ENCODE data around the gene C7orf33. TPM values are rescaled to one million over a fixed set of nuclear protein-coding genes. Genes with fewer than 3 reads are reported as not detected.

Gene C7orf33
- total RNA-seq, 4 donors from 2014 or later: not detected

GRCh38 chr7:148598351-148598750, 7.8 kb downstream of the C7orf33 start:
- TF ChIP-seq CTCF (IDR thresholded peaks at IDR 0.05): no peak
- no peak for TF ChIP-seq POLR2A (IDR thresholded peaks at IDR 0.05)
- intact Hi-C loops (cut with DNase I; ENCODE audit: low total_unique reads): no loop called here
- H3K4me3 ChIP-seq (ENCODE audit: low read depth, poor library complexity, severe bottlenecking): no peak overlapping the region
- 67 to 74% methylated on average over 3 of the region's 3 CpGs for WGBS, 2 donors
- no peak for DNase-seq (ENCODE audit: low spot score in 2 of 2)

- no peak for TF ChIP-seq CTCF (IDR thresholded peaks at IDR 0.05)
- TF ChIP-seq POLR2A (IDR thresholded peaks at IDR 0.05): no peak
- H3K4me3 ChIP-seq (ENCODE audit: low read depth, poor library complexity, severe bottlenecking): no peak overlapping the region
- no peak for DNase-seq (ENCODE audit: low spot score in 2 of 2)
- WGBS, 2 donors: 80% methylated on average over 2 of the region's 2 CpGs
- intact Hi-C loops (cut with DNase I; ENCODE audit: low total_unique reads): no loop called here
Measured at GRCh38 chr7:148605350-148605749, 14.8 kb downstream of the C7orf33 start.

GRCh38 chr7:148607151-148607661, 16.6 kb downstream of the C7orf33 start:
- DNase-seq (ENCODE audit: low spot score in 2 of 2): no peak
- 23 to 26% methylated on average over 4 of the region's 4 CpGs for WGBS, 2 donors
- intact Hi-C loops (cut with DNase I; ENCODE audit: low total_unique reads): no loop called here
- no peak for TF ChIP-seq CTCF (IDR thresholded peaks at IDR 0.05)
- TF ChIP-seq POLR2A (IDR thresholded peaks at IDR 0.05): no peak
- H3K4me3 ChIP-seq (ENCODE audit: low read depth, poor library complexity, severe bottlenecking): no peak overlapping the region

GRCh38 chr7:148609045-148609725, 18.6 kb downstream of the C7orf33 start:
- WGBS, 2 donors: 68 to 77% methylated on average over 3 of the region's 3 CpGs
- no peak for TF ChIP-seq CTCF (IDR thresholded peaks at IDR 0.05)
- TF ChIP-seq POLR2A (IDR thresholded peaks at IDR 0.05): no peak
- H3K4me3 ChIP-seq (ENCODE audit: low read depth, poor library complexity, severe bottlenecking): no peak overlapping the region
- no peak for DNase-seq (ENCODE audit: low spot score in 2 of 2)
- intact Hi-C loops (cut with DNase I; ENCODE audit: low total_unique reads): no loop called here

- intact Hi-C loops (cut with DNase I; ENCODE audit: low total_unique reads): no loop called here
- H3K4me3 ChIP-seq (ENCODE audit: low read depth, poor library complexity, severe bottlenecking): no peak overlapping the region
Measured at GRCh38 chr7:148611692-148612091, 21.1 kb downstream of the C7orf33 start.

More at GRCh38 chr7:148611692-148612091, 21.1 kb downstream of the C7orf33 start:
- DNase-seq (ENCODE audit: low spot score in 2 of 2): no peak
- TF ChIP-seq POLR2A (IDR thresholded peaks at IDR 0.05) (no peak), CTCF (IDR thresholded peaks at IDR 0.05) (no peak)
- 21 to 74% methylated on average over 4 of the region's 4 CpGs for WGBS, 2 donors

Measured in lower leg skin (tissue), 4 donors.